Measurements from ENCODE around the gene PNMA8C.
"Not testable (repeated sequence)": the region's sequence is repeated elsewhere in the genome, so short reads cannot be mapped to it uniquely, and the experiment has no call there.

The PNMA8C gene

DNA sequence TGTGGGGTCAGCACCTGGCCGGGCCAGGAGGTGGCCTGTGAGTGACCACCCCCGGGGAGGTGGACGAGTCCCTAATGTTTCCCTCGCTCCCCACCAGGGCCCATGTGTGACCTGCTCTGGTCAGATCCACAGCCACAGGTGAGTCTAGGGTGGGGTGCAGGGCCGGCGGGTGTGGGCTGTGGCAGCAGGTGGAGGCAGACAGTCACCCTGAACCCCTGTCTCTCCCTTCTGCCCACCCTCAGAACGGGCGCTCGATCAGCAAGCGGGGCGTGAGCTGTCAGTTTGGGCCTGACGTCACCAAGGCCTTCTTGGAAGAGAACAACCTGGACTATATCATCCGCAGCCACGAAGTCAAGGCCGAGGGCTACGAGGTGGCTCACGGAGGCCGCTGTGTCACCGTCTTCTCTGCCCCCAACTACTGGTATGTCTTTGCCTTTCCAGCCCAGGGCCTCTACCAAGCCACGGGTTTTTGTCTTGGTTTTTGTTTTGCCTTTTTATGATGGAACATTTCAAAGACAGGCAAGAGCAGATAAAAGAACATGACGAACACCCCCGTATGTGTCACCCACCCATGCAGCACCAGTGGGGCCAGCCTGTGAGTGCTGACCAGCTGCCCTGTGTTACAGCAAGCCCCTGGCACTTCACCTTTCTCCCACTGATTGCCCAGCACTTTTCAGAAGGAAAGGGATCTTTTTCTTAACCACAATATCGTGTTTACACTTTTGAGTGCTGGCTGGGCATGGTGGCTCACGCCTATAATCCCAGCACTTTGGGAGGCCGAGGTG lies 40.2 kb downstream of the PNMA8C start:
- DNase-seq (ENCODE audit: low read depth): no peak

DNA sequence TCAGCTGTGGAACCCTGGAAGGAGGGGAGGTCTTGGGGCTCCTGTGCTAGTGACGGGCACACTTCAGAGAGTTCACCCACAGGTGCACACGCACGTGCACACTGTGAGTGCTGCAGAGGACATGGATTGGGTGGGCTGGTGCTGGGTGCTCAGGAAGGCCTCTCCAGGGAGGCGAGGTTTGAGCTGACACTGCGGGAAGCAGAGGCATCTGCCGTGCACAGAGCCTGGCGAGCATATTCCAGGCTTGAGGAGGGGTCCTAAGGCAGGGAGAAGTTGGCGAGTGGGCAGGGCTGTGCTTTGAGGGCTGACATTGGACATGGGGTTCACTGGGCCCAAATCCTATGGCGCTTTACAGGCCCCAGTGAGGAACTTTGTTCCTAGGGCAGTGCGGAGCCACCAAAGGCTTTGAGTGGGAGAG lies 41.0 kb downstream of the PNMA8C start:
- no peak for DNase-seq (ENCODE audit: low read depth)

DNA sequence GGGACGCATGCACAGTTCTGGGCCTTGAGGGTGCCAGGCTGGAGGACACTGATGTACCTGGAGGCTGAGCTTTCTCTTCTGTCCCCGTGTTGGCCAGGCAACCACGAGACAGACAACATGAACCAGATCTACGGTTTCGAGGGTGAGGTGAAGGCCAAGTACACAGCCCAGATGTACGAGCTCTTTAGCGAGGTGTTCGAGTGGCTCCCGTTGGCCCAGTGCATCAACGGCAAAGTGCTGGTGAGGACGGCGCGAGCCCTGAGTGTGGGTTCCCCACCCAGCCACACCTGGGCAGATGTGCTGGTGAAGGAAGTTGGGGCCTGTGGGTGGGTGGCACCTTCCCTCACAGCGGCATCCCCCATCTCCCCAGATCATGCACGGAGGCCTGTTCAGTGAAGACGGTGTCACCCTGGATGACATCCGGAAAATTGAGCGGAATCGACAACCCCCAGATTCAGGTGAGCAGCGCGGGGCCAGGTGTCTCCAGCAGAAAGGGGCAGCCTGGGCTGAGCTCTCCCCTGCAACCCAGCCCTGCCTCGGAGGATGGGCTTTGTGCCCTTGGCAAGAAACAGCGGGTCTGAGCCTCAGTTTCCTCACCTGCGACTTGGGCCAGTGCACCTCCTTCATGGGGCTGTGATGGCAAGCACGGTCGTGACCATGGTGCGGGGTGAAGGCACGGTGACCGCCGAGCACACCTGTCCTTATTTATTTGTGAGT lies 41.6 kb downstream of the PNMA8C start:
- no peak for DNase-seq (ENCODE audit: low read depth)

DNA sequence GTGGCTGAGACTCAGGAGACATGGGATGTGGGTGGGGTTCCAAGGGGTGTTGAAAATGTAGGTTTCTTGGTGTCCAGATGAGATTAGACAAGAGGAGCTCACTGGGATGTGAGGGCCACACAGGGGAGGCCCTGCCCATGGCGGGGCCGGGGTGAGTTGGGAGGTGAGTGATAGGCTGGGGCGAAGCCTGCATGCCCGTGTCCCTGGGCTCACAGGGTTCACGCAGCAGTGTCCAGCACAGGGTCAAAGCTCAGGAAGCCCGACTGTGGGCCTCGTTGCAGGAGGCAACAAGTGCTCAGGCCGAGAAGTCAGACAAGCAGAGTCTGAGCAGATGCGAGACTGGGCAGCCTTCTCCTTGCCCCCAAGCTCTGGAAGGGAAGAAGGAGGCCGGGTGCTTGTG lies 42.6 kb downstream of the PNMA8C start:
- DNase-seq (ENCODE audit: low read depth): no peak

DNA sequence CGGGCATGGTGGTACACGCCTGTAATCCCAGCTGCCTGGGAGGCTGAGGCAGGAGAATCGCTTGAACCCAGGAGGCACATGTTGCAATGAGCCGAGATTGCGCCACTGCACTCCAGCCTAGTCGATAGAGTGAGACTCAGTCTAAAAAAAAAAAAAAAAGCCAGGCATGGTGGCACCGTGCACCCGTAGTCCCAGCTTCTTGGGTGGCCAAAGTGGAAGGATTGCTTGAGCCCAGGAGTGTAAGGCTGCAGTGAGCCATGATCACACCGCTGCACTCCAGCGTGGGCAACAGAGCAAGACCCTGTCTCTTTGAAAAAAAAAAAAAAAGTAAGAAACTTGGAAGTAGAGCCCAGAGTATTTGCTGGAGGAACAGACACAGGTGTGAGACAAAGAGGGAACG lies 43.1 kb downstream of the PNMA8C start:
- no peak for DNase-seq (ENCODE audit: low read depth)

DNA sequence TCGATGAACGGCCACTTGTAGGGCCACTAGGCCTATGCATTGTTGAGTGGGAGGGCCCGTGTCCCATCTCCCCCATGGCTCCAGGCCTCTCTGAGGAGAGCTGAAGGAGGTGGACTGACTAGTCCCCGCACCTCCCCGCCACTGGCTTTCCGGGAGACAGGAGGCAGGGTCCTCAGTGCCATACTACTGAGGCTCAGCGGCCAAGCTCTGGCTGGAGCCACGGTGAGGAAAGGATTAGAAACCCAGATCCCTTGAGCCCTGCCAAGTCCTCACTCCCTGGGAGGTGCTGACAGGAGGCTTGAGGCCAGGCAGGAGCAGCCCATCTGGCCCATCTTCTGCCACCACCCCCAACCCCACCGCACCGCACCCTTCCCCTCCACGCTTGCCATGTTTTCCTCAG lies 44.3 kb downstream of the PNMA8C start:
- DNase-seq (ENCODE audit: low read depth): no peak

DNA sequence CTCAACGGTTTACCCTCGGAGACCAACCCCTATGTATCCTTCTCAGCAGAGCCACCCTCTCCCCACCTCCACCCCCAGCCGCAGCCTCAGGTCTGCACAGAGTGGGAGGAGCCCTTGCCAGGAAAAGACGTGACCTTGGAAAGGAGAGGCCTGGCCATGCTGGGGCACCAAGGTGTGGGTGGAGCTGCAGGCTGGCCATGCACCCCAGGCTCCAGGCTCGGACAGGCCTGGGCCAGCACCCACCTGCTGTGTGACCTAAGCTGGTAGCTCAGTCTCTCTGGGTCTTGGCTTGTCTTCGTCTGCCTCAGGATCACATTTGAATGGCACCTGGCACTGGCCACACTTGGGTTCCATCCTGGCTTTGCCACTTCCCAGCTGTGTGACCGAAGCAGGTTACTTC lies 44.9 kb downstream of the PNMA8C start:
- DNase-seq (ENCODE audit: low read depth): no peak

DNA sequence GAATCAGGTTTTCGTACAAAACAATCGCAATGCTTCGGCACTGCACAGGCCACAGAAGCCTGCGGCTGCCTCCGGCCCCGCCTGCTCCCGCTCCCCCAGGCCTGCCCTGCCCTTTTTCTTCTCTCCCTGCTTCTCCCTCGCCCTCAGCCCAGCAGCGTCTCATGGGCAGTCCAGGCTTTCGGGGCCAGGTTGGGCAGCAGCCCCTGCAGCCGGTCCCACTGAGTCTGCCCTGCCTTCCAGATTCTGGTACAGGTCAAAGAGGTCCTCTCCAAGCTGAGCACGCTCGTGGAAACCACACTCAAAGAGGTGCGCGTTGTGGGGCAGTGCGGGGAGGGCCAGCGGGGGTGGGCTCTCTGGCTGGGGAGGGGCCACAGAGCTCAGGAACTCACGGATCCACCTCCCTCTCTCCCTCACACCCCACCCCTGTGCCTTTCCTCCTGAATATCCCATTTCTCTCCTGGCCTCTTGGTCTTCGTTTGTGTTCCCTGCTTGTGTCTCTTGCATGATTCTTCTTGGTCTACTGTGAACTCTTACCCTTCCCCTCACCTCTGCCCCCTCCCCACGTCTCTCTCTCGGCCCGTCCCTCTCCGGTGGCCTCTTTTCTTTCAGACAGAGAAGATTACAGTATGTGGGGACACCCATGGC lies 45.4 kb downstream of the PNMA8C start:
- no peak for DNase-seq (ENCODE audit: low read depth)

DNA sequence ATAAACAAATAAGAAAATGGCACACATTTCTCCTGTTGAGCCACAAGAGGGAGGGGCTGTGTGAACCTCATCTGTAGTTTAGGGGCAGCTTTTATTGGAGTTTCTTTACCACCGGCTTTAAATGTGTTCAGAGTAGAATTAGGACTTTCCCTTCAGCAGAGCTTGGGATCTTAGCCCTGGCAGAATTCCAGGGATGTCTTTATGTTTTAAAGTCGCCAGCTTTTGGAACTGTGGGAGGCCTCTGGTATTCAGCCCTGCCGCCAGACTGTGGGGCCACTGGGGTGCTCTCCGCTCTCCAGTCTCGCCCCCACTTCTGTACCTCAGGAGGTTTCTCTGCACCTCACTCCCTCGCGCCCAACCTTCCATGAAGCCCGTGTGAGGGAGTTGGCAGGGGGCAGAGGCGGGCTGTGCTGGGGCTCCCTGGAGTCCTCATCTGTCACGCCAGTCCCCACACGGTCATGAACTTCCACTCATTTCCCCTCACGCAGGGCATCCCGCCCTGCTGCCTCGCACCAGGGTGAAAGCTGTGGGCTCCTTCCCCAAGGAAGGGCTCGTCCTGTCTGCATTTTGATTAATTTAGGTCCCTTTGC lies 46.9 kb downstream of the PNMA8C start:
- no peak for DNase-seq (ENCODE audit: low read depth)

DNA sequence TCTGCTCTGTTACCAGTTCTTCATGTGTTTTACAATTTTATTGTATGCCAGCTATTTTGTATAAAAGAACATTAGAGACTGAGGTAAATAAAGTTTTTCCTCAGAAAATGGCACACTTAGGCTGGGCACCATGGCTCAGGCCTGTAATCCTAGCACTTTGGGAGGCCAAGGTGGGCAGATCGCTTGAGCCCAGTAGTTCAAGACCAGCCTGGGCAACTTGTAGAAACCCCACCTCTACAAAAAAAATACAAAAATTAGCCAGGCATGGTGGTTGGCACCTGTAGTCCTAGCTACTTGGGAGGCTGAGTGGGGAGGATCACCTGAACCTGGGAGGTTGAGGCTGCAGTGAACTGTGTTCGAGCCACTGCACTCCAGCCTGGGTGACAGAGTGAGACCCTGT lies 47.4 kb downstream of the PNMA8C start:
- DNase-seq (ENCODE audit: low read depth): no peak

DNA sequence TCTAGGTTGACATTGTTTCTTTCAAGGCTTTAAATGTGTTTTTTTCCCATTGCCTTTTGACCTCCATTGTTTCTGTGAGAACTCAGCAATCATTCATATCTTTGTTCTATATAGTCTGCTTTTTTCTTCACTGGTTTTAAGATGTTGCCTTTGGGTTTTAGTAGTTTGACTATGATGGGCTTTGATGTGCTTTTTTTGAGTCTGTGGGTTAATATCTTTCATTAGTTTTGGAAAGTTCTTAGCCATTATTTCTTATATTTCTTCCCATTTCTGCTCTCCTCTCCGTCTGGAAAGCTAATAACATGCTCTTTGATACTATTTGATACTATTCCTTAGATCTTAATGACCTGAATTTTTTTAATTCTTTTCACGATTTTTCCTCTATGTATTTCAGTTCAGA lies 48.0 kb downstream of the PNMA8C start:
- DNase-seq (ENCODE audit: low read depth): no peak

DNA sequence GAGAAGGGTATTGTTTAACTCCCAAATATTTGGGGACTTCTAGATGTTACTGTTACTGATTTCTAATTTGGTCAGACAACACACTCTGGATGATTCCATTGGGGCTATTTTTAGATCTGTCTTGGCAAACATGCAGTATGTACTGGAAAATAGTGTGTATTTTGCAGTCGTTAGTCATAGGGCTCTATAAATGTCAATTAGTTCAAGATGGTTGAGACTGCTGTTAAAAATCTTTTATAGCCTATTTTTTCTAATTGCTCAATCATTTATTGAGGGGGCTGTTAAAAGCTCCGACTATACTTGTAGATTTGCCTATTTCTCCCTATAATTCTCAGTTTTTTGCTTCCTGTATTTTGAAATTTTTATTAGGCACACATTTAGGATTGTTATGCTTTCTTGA lies 50.5 kb downstream of the PNMA8C start:
- DNase-seq (ENCODE audit: low read depth): peak; percentile 81

DNA sequence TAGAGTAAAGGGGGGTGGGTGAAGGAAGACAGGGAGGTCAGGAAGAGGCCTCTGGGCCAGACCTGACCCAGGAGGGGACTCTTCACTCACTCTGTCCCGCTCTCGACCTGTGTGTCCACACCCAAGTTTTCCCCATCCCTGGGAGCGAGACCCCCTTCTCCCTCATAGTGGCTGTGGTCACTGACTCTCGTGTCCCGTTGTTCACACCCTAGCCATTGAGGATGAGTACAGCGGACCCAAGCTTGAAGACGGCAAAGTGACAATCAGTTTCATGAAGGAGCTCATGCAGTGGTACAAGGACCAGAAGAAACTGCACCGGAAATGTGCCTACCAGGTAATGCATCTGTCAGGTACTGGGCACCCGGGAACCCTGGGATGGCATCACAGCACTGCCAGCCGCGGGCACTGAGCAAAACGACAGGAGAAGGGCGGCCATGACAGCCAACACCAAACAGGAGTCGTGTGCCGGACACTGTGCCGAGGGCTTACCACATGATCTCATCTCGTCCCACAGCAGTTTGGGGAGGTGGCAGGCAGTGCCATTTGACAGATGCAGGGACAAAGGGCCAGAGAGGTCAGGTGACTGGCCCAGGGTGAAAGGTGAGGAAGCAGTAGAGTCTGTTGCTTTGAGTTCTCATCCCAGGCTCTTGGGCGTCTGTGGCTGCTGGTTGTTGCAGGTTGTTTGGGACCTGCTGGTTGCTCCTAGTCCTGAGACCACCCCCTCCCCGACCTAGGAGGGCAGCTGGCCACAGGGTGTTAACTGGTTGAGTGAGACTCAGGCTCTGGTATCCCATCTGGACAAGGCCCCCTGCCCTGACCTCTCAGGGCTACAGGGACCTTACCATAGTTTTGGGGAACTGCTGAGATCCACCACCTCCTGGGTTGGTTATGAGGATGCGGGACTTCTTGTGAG lies 52.2 kb downstream of the PNMA8C start:
- no peak for DNase-seq (ENCODE audit: low read depth)

DNA sequence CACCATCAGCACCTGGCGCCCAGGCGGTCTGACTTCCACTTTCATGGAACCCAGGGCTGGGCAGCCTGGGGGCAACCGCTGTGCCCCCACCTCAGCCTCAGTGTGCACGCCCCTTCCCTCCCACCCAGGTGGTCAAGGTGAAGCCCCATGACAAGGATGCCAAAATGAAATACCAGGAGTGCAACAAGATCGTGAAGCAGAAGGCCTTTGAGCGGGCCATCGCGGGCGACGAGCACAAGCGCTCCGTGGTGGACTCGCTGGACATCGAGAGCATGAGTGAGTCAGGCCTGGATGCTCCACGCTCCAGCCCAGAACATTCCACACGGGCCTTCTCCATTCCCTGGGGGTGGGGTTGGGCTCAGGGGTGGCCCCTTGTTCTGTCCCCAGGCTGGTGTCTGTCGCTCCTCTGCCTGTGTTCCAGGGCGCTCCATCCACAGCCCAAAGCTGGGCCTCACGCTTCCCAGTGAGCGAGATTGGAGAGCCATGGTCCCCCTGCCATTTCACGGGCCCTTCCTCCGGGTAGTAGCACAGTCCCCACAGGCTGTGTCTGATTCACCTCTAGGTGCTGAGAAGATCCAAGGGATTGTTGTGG lies 53.2 kb downstream of the PNMA8C start:
- DNase-seq (ENCODE audit: low read depth): not testable (repeated sequence)

Data from fibroblast of the conjunctiva (primary cell).